Activated CD8-positive, alpha-beta T cell treated with anti-CD3 and anti-CD28 coated beads for 36 hours (primary cell): ENCODE measurements around the gene TIMP1. TPM values are rescaled to one million over a fixed set of nuclear protein-coding genes. Genes with fewer than 3 reads are reported as not detected.

ENCODE experiments used
- ATAC-seq: fragments of 200-7000 bp; cut with Tn5 transposase; one replicate; pipeline ENCODE4 v1.10.0; 2021; ENCODE audit warnings: mild to moderate bottlenecking, moderate library complexity
- CTCF ChIA-PET: fragments of 350-600 bp; sonication (Branson Sonifier 250); formaldehyde crosslinking; loops from one replicate; lab custom pipeline; 2021; ENCODE audit warnings: antibody characterized with exemption; lab: Charles Lee
- POLR2A ChIA-PET: fragments of 350-600 bp; sonication (Branson Sonifier 250); formaldehyde crosslinking; loops from one replicate; lab custom pipeline; 2021; ENCODE audit warnings: antibody characterized with exemption; lab: Charles Lee
- DNase-seq: peaks from one replicate; pipeline ENCODE4 v3.0.0-alpha.2; 2020
- H3K27ac Mint-ChIP-seq: one replicate; pipeline ENCODE4 v1.8.0; 2021; ENCODE audit warnings: mild to moderate bottlenecking, mixed read lengths
- H3K27me3 Mint-ChIP-seq: one replicate; pipeline ENCODE4 v1.8.0; 2021; ENCODE audit warnings: mixed read lengths
- H3K36me3 Mint-ChIP-seq: one replicate; pipeline ENCODE4 v1.8.0; 2021; ENCODE audit warnings: low read depth, mixed read lengths
- H3K4me1 Mint-ChIP-seq: one replicate; pipeline ENCODE4 v1.8.0; 2021; ENCODE audit warnings: low read depth, mixed read lengths
- H3K4me3 Mint-ChIP-seq: one replicate; pipeline ENCODE4 v1.8.0; 2021; ENCODE audit warnings: mild to moderate bottlenecking, moderate library complexity, mixed read lengths
- H3K9me3 Mint-ChIP-seq: one replicate; pipeline ENCODE4 v1.8.0; 2021; ENCODE audit warnings: mixed read lengths
- intact Hi-C: fragments of 100-400 bp; cut with micrococcal nuclease; formaldehyde crosslinking; loops from one replicate; pipeline ENCODE4 v1.10.0; 2022
- total RNA-seq, 2 experiments: library from RNA; stranded (reverse); gene quantifications; one replicate each; pipeline ENCODE4 v1.2.3, GENCODE V29; 2021
- TF ChIP-seq, protein P1 (sequence below): fragments of 200-600 bp; IDR thresholded peaks from one replicate; pipeline ENCODE4 v1.8.0; 2022; ENCODE audit warnings: antibody characterized with exemption, mild to moderate bottlenecking

Gene TIMP1
- total RNA-seq, 2 experiments from 2014 or later, result 3.0 to 4.3 TPM

DNA sequence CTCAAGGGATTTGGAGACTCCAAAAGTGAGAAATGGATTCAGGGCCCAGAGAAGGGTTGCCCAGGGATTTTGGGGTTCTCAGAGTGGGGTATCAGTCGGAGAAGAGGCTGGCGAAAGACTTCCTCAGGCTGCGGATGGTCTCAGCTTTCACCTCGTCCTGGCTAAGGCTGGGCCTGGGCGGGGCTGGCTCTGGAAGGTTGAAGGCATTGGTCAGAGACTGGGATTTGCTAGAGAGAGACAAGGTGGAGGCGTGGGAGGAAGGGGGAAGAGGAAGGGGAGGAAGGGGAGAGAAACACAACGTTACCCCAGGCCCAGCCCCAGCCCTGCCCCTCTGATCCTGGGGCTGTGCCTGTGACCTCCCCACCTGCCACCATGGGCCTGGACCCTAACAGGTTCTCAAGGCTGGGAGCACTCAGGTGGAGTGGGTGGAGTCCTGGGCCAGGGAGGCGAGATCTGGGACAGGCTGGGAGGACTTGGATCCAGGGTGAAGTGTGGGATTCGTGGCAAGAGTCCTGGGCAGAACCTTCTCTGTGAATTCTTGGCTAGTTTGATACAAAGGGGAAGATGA, 9.4 kb upstream of the TIMP1 start:
- TF ChIP-seq, protein P1, sequence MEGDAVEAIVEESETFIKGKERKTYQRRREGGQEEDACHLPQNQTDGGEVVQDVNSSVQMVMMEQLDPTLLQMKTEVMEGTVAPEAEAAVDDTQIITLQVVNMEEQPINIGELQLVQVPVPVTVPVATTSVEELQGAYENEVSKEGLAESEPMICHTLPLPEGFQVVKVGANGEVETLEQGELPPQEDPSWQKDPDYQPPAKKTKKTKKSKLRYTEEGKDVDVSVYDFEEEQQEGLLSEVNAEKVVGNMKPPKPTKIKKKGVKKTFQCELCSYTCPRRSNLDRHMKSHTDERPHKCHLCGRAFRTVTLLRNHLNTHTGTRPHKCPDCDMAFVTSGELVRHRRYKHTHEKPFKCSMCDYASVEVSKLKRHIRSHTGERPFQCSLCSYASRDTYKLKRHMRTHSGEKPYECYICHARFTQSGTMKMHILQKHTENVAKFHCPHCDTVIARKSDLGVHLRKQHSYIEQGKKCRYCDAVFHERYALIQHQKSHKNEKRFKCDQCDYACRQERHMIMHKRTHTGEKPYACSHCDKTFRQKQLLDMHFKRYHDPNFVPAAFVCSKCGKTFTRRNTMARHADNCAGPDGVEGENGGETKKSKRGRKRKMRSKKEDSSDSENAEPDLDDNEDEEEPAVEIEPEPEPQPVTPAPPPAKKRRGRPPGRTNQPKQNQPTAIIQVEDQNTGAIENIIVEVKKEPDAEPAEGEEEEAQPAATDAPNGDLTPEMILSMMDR, result no peak
- Mint-ChIP-seq H3K27me3 (peaks cover 2% of the 10 kb centered on the region), H3K9me3 (no peaks in the 10 kb centered on the region), H3K36me3 (peaks cover 29% of the 10 kb centered on the region), H3K4me3 (no peak overlapping the region), H3K4me1 (peaks cover 10% of the 10 kb centered on the region), H3K27ac (no peak overlapping the region)
- intact Hi-C loops, result no loop called here
- no peak for DNase-seq
- ChIA-PET CTCF (no interaction called here), POLR2A (no interaction called here)
- no peak for ATAC-seq

DNA sequence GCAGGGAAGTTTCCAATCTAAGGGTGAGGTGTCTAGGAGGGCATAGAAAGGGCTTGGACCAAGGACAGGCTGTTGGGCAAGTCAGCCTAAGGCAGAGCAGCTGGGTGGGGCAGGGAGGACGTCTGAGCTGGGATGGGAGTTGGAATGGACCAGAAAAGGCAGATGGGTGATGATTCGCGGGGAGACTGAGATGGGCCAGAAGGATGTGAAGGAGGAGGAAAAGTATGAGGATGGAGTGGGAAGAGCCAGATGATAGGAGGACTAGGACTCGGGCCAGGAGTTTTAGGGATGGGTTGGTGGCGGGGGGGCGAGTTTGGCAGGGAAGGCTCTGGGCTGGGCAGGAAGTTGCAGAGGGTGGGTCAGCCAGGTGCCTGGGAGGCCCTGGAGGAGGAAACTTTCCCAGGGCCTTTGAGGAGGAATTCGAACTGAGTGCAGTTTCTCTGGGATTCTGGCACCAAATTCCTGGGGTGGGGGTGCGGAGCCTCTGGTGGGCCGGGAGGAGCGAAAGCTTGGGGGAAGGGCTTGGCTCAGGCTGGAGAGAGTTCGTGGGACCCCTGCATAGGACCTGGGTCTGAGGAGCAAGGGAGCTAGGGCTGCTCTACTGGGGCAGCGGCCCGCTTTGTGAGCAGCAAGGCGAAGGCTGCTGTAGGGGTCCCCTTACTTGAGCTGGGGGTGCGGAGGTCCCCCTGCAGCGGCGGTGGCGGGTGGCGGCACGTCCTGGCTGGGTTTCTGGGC, 8.7 kb upstream of the TIMP1 start:
- DNase-seq (no peak), ATAC-seq (no peak)
- no peaks in the 10 kb centered on the region for H3K9me3 Mint-ChIP-seq
- peaks cover 24% of the 10 kb centered on the region for H3K36me3 Mint-ChIP-seq
- TF ChIP-seq, protein P1, result no peak
- H3K27me3 Mint-ChIP-seq, result peaks cover 2% of the 10 kb centered on the region
- intact Hi-C loops, result no loop called here
- peaks cover 10% of the 10 kb centered on the region for H3K4me1 Mint-ChIP-seq
- H3K4me3 Mint-ChIP-seq, result peak overlapping the region; percentile 41
- POLR2A ChIA-PET, result no interaction called here
- H3K27ac Mint-ChIP-seq, result no peak overlapping the region
- CTCF ChIA-PET, result no interaction called here

DNA sequence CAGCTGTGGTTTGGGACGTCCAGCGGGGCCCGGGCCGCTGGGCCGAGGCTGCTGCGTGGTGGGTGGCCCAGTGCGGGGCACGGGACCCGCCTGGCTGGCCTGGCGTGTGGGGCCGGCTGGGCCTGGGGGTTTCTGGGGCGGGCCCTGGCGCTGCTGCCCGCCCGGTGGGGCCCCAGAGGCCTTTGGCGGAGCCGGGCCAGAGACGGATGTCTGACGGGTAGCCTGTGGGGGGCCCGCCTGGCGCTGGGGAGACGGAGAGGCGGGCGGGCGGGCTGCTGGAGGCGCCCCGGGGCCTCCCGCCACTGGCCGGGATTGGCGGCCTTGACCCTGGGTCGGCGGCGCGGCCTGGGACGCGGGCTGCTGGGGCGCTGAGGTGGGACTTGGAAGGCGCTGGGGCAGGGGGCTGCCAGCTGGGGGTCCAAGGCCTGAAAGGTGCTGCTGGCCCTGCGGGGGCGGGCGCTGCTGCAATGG, 8.1 kb upstream of the TIMP1 start:
- no peak overlapping the region for H3K27ac Mint-ChIP-seq
- CTCF ChIA-PET, result no interaction called here
- ATAC-seq (peak; percentile 35), DNase-seq (no peak)
- H3K36me3 Mint-ChIP-seq, result peaks cover 21% of the 10 kb centered on the region
- intact Hi-C loops, result no loop called here
- H3K27me3 Mint-ChIP-seq, result peaks cover 2% of the 10 kb centered on the region
- no peaks in the 10 kb centered on the region for H3K9me3 Mint-ChIP-seq
- H3K4me3 Mint-ChIP-seq, result peak overlapping the region; percentile 41
- POLR2A ChIA-PET, result interaction anchor here (1.4 kb wide), 1 partner anchor 13 kb away, joined by 7 read pairs; the partner anchor contains the start of gene ARAF
- peaks cover 13% of the 10 kb centered on the region for H3K4me1 Mint-ChIP-seq
- TF ChIP-seq, protein P1, result no peak

DNA sequence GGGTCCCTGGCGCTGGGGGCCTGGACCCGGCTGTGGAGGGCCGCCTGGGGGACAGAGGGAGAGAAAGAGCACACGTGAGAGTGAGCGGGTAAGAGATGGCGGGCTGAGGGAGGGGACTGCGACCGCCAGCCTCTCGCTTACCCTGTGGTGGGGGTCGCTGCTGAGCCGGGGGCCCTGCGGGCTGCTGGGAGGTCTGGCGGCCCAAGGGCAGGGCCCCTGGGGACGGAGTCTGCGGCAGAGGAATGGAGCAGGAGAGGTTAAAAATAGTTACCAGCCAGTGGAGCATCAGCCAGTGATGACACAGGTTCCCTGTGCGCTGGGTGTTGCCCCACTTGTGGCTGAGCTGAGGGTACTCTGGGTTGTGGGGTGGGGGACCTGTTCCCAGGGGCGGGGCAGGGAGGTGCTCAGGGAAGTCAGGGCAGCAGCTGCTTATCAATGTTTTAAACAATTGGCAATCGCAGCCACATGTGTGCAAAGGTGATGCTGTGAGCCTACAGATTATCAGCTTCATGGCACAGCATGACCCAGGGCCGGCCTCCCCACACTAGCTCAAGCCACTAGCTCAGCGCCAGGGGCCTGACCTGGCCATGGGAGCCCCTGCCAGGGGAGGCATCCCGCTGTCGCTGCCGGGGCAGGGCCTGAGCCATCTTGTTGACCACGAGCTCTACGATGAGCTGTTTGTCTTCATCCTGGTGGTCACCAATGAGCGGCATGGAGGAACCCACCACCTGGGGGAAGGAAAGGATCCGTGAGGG, 7.5 kb upstream of the TIMP1 start:
- peaks cover 19% of the 10 kb centered on the region for H3K4me1 Mint-ChIP-seq
- peaks cover 2% of the 10 kb centered on the region for H3K27me3 Mint-ChIP-seq
- H3K9me3 Mint-ChIP-seq, result no peaks in the 10 kb centered on the region
- no peak overlapping the region for H3K27ac Mint-ChIP-seq
- peaks cover 16% of the 10 kb centered on the region for H3K36me3 Mint-ChIP-seq
- ATAC-seq (peak; percentile 21), DNase-seq (no peak)
- TF ChIP-seq, protein P1, result no peak
- ChIA-PET CTCF (interaction anchor here (1.2 kb wide), 1 partner anchor 69 kb away, joined by 5 read pairs; no protein-coding TSS in a partner anchor), POLR2A (interaction anchor here (1.4 kb wide), 1 partner anchor 14 kb away, joined by 7 read pairs; the partner anchor contains the start of gene ARAF)
- intact Hi-C loops, result no loop called here
- peak overlapping the region; percentile 36 for H3K4me3 Mint-ChIP-seq
